GM21723 (cell line): ENCODE measurements around the gene GPAT3.
"Not testable (repeated sequence)": the region's sequence is repeated elsewhere in the genome, so short reads cannot be mapped to it uniquely, and the experiment has no call there.

Source experiments
- ATAC-seq: cut with Tn5 transposase; IDR thresholded peaks from one replicate; pipeline ENCODE4 v1.9.1; 2021; ENCODE audit warnings: mild to moderate bottlenecking, moderate library complexity; ENCODE audit not compliant: unreplicated experiment

Gene GPAT3

GRCh38 chr4:83535520-83536361 lies at the start of gene GPAT3:
TSS of gene GPAT3 (plus strand) at chr4:83536108. CDS start at chr4:83536623, 515 bp downstream.
- ATAC-seq = peak; percentile 67

- no peak for ATAC-seq
These were observed 49.3 kb upstream of the GPAT3 start for GRCh38 chr4:83486457-83487129.

GRCh38 chr4:83489711-83490326 lies 46.1 kb upstream of the GPAT3 start:
- ATAC-seq = no peak

- ATAC-seq = no peak
These were observed 44.9 kb upstream of the GPAT3 start for GRCh38 chr4:83490876-83491450.

GRCh38 chr4:83496085-83496917 lies 39.6 kb upstream of the GPAT3 start:
- ATAC-seq = not testable (repeated sequence)

GRCh38 chr4:83498187-83498586 lies 37.7 kb upstream of the GPAT3 start:
- ATAC-seq = no peak

- not testable (repeated sequence) for ATAC-seq
These were observed 34.2 kb upstream of the GPAT3 start for GRCh38 chr4:83501671-83502070.

- no peak for ATAC-seq
These were observed 31.9 kb upstream of the GPAT3 start for GRCh38 chr4:83503974-83504373.

- ATAC-seq = no peak
These were observed 31.4 kb upstream of the GPAT3 start for GRCh38 chr4:83504503-83504902.

- ATAC-seq = no peak
These were observed 30.9 kb upstream of the GPAT3 start for GRCh38 chr4:83504996-83505395.

GRCh38 chr4:83509156-83509585 lies 26.7 kb upstream of the GPAT3 start:
- not testable (repeated sequence) for ATAC-seq

- ATAC-seq = no peak
These were observed 25.5 kb upstream of the GPAT3 start for GRCh38 chr4:83510442-83510841.

- no peak for ATAC-seq
These were observed 19.7 kb upstream of the GPAT3 start for GRCh38 chr4:83516042-83516772.

GRCh38 chr4:83522239-83522638 lies 13.7 kb upstream of the GPAT3 start:
- no peak for ATAC-seq

GRCh38 chr4:83527671-83528070 lies 8.2 kb upstream of the GPAT3 start:
- no peak for ATAC-seq

GRCh38 chr4:83536362-83537272 lies 709 bp downstream of the GPAT3 start:
- peak; percentile 28 for ATAC-seq

GRCh38 chr4:83542225-83542624 lies 6.3 kb downstream of the GPAT3 start:
- no peak for ATAC-seq

- ATAC-seq = no peak
These were observed 10.9 kb downstream of the GPAT3 start for GRCh38 chr4:83546786-83547185.
